ENCODE measurements around the gene SPECC1.

- no peak for TF ChIP-seq CTCF (IDR thresholded peaks at IDR 0.05 in 2 of 3, conservative IDR thresholded peaks at IDR 0.05 in 1 of 3; ENCODE audit: borderline replicate concordance in 1 of 3, insufficient read depth in 1 of 3, low read depth in 2 of 3, low read length in 2 of 3)
- TF ChIP-seq EGR1 (IDR thresholded peaks at IDR 0.05; ENCODE audit: low read depth) = no peak
- no peak for TF ChIP-seq YY1 (IDR thresholded peaks at IDR 0.05; ENCODE audit: extremely low read depth, insufficient replicate concordance, low read depth, low read length)
- no peak for TF ChIP-seq TCF7L2 (IDR thresholded peaks at IDR 0.05; ENCODE audit: borderline replicate concordance, extremely low read depth, insufficient read depth, insufficient read length)
- TF ChIP-seq ELF1 (IDR thresholded peaks at IDR 0.05; ENCODE audit: borderline replicate concordance, low read depth) = no peak
- no peak for TF ChIP-seq REST (IDR thresholded peaks at IDR 0.05; ENCODE audit: low read depth)
- TF ChIP-seq SRF (IDR thresholded peaks at IDR 0.05; ENCODE audit: low read depth) = no peak
- TF ChIP-seq ZNF274 (IDR thresholded peaks at IDR 0.05; ENCODE audit: low read depth, low read length) = no peak
- TF ChIP-seq SIN3A (IDR thresholded peaks at IDR 0.05; ENCODE audit: low read depth) = no peak
- no peak for TF ChIP-seq POLR2AphosphoS5 (IDR thresholded peaks at IDR 0.05; ENCODE audit: low read depth, low read length)
- TF ChIP-seq POLR2A (IDR thresholded peaks at IDR 0.05; ENCODE audit: borderline replicate concordance, extremely low read depth, insufficient read depth, insufficient read length) = no peak
Measured at GRCh38 chr17:20187049-20187448, 177.9 kb downstream of the SPECC1 start.

All from HCT116 (cell line).